Loucy (cell line): ENCODE data around the gene BTNL8.
"Not testable (repeated sequence)": the region's sequence is repeated elsewhere in the genome, so short reads cannot be mapped to it uniquely, and the experiment has no call there.

Experiments
- H2AFZ ChIP-seq: fragments of 200-600 bp; sonication (generic); 2 replicates; pipeline ENCODE4 v1.6.0; 2016; ENCODE audit warnings: antibody characterized with exemption, mild to moderate bottlenecking, low read length, moderate library complexity
- H3F3A ChIP-seq: fragments of 200-600 bp; 2 replicates; pipeline ENCODE4 v1.6.0; 2016; ENCODE audit warnings: antibody characterized with exemption, low read depth, mild to moderate bottlenecking
- H3K27me3 ChIP-seq: fragments of 200-600 bp; sonication (generic); 2 replicates; pipeline ENCODE4 v1.6.1; 2014; ENCODE audit warnings: low read length, mild to moderate bottlenecking; ENCODE audit not compliant: insufficient read depth, poor library complexity, severe bottlenecking
- H3K36me3 ChIP-seq: fragments of 200-600 bp; sonication (generic); 2 replicates; pipeline ENCODE4 v1.6.1; 2016; ENCODE audit warnings: low read length; ENCODE audit not compliant: insufficient read depth
- H3K4me1 ChIP-seq: fragments of 200-600 bp; sonication (generic); 2 replicates; pipeline ENCODE4 v1.5.1; 2014; ENCODE audit warnings: low read length, mild to moderate bottlenecking; ENCODE audit not compliant: insufficient read depth, poor library complexity, severe bottlenecking
- H3K4me2 ChIP-seq: fragments of 200-600 bp; sonication (generic); 2 replicates; pipeline ENCODE4 v1.6.0; 2014; ENCODE audit warnings: antibody characterized with exemption, low read length, low read depth, mild to moderate bottlenecking; ENCODE audit not compliant: poor library complexity, severe bottlenecking
- H3K4me3 ChIP-seq: fragments of 200-600 bp; sonication (generic); 2 replicates; pipeline ENCODE4 v1.5.1; 2014; ENCODE audit warnings: low read length, mild to moderate bottlenecking, mixed read lengths; ENCODE audit not compliant: poor library complexity, severe bottlenecking
- H3K79me2 ChIP-seq: fragments of 200-600 bp; sonication (generic); 2 replicates; pipeline ENCODE4 v1.6.1; 2014; ENCODE audit warnings: low read length; ENCODE audit not compliant: insufficient read depth
- H3K9ac ChIP-seq: fragments of 200-600 bp; sonication (generic); 2 replicates; pipeline ENCODE4 v1.6.0; 2014; ENCODE audit warnings: mild to moderate bottlenecking, low read depth, low read length, moderate library complexity; ENCODE audit not compliant: poor library complexity, severe bottlenecking
- H3K9me2 ChIP-seq: fragments of 200-600 bp; sonication (generic); replicated peaks from 2 replicates; pipeline ENCODE4 v1.6.1; 2016; ENCODE audit warnings: low read depth, low read length, mixed read lengths
- H3K9me3 ChIP-seq: fragments of 200-600 bp; sonication (generic); 2 replicates; pipeline ENCODE4 v1.6.1; 2014; ENCODE audit warnings: mild to moderate bottlenecking, antibody characterized with exemption, low read length, low read depth; ENCODE audit not compliant: insufficient read depth
- H4K20me1 ChIP-seq: fragments of 200-600 bp; sonication (generic); 2 replicates; pipeline ENCODE4 v1.6.0; 2014; ENCODE audit warnings: antibody characterized with exemption, low read length, mild to moderate bottlenecking; ENCODE audit not compliant: insufficient read depth, poor library complexity, severe bottlenecking
- CTCF ChIP-seq: fragments of 200-600 bp; sonication (generic); conservative IDR thresholded peaks from 2 replicates; pipeline ENCODE4 v1.5.1; 2014; ENCODE audit warnings: mild to moderate bottlenecking, antibody characterized with exemption, low read length
- EZH2phosphoT487 ChIP-seq: fragments of 200-600 bp; IDR thresholded peaks from 2 replicates; pipeline ENCODE4 v1.6.1; 2018; ENCODE audit warnings: antibody characterized with exemption, mild to moderate bottlenecking, moderate library complexity, borderline replicate concordance

BTNL8 gene

GRCh38 chr5:180875860-180876426 lies 23.0 kb upstream of the BTNL8 start:
- Histone ChIP-seq H2AFZ (no peak overlapping the region), H3K36me3 (no peaks in the 10 kb centered on the region), H3K27me3 (no peaks in the 10 kb centered on the region), H3K79me2 (no peaks in the 10 kb centered on the region), H3F3A (no peaks in the 10 kb centered on the region), H3K4me3 (no peak overlapping the region), H3K9me2 (no peaks in the 10 kb centered on the region), H3K4me1 (peaks cover 4% of the 10 kb centered on the region), H4K20me1 (no peaks in the 10 kb centered on the region), H3K9ac (no peak overlapping the region), H3K9me3 (no peaks in the 10 kb centered on the region), H3K4me2 (no peak overlapping the region)
- TF ChIP-seq CTCF (no peak), EZH2phosphoT487 (no peak)

- not testable (repeated sequence) for H3K9me3 ChIP-seq, H3K9me2 ChIP-seq, H3K4me2 ChIP-seq, H4K20me1 ChIP-seq, H3K27me3 ChIP-seq, H3K79me2 ChIP-seq, H3K4me3 ChIP-seq, H3K36me3 ChIP-seq, H2AFZ ChIP-seq, H3F3A ChIP-seq, H3K9ac ChIP-seq, H3K4me1 ChIP-seq
Observed at GRCh38 chr5:180885845-180886529, 13.0 kb upstream of the BTNL8 start.

- H3K4me2 ChIP-seq: no peak overlapping the region
- H3F3A ChIP-seq: no peaks in the 10 kb centered on the region
- H2AFZ ChIP-seq: no peak overlapping the region
- no peaks in the 10 kb centered on the region for H3K9me2 ChIP-seq
- no peaks in the 10 kb centered on the region for H3K79me2 ChIP-seq
- no peak overlapping the region for H3K4me3 ChIP-seq
- no peaks in the 10 kb centered on the region for H3K27me3 ChIP-seq
- no peak overlapping the region for H3K9ac ChIP-seq
- H3K4me1 ChIP-seq: no peaks in the 10 kb centered on the region
- H4K20me1 ChIP-seq: no peaks in the 10 kb centered on the region
- no peaks in the 10 kb centered on the region for H3K9me3 ChIP-seq
- TF ChIP-seq EZH2phosphoT487 (no peak), CTCF (no peak)
- no peaks in the 10 kb centered on the region for H3K36me3 ChIP-seq
Observed at GRCh38 chr5:180889381-180889780, 9.6 kb upstream of the BTNL8 start.

- H3K9me2 ChIP-seq, H3K9ac ChIP-seq, H3K79me2 ChIP-seq, H3K36me3 ChIP-seq, H3K9me3 ChIP-seq, H3K4me1 ChIP-seq, H4K20me1 ChIP-seq, H3K4me3 ChIP-seq, H3K27me3 ChIP-seq, H2AFZ ChIP-seq, H3K4me2 ChIP-seq, H3F3A ChIP-seq: not testable (repeated sequence)
Observed at GRCh38 chr5:180895330-180895729, 3.6 kb upstream of the BTNL8 start.
